Heart right ventricle (tissue), 16 donors: ENCODE results near the gene TPRG1. TPM values are rescaled to one million over a fixed set of nuclear protein-coding genes. Genes with fewer than 3 reads are reported as not detected.

ENCODE experiments used
- ATAC-seq, 8 donors: fragments of 200-7000 bp; cut with Tn5 transposase; one replicate each; pipeline ENCODE4 v1.9.1; 2020; ENCODE audit warnings: mild to moderate bottlenecking in 8 of 8, moderate library complexity in 8 of 8, moderate number of reproducible peaks in 1 of 8
- DNase-seq, 2 donors: peaks; one replicate each; pipeline ENCODE4 v3.0.0-alpha.2; 2020
- H3K27ac ChIP-seq, 10 donors: fragments of 200-600 bp; sonication (generic) in 2 of 10; one replicate each; pipeline versions ENCODE4 v1.5.0 to v1.8.0; 2020 to 2022; ENCODE audit warnings: mild to moderate bottlenecking in 3 of 10
- H3K27me3 ChIP-seq, 7 donors: fragments of 200-600 bp; one replicate each; pipeline ENCODE4 v1.8.0; 2021 to 2022; ENCODE audit warnings: mild to moderate bottlenecking in 2 of 7
- H3K36me3 ChIP-seq, 9 donors: fragments of 200-600 bp; sonication (generic) in 1 of 9; one replicate each; pipeline versions ENCODE4 v1.5.0 to v1.8.0; 2020 to 2022; ENCODE audit warnings: mild to moderate bottlenecking in 2 of 9
- H3K4me1 ChIP-seq, 9 donors: fragments of 200-600 bp; sonication (generic) in 1 of 9; one replicate each; pipeline versions ENCODE4 v1.5.0 to v1.8.0; 2020 to 2022; ENCODE audit warnings: mild to moderate bottlenecking in 4 of 9
- H3K4me3 ChIP-seq, 10 donors: fragments of 200-600 bp; sonication (generic) in 2 of 10; one replicate each; pipeline versions ENCODE4 v1.5.0 to v1.8.0; 2020 to 2022; ENCODE audit warnings: mild to moderate bottlenecking in 7 of 10, moderate library complexity in 2 of 10
- H3K9me3 ChIP-seq, 11 donors: fragments of 200-600 bp in 10 of 11; sonication (generic) in 2 of 11; one replicate each; pipeline versions ENCODE4 v1.5.0 to v1.8.0; 2013 to 2022; ENCODE audit warnings: mild to moderate bottlenecking in 2 of 11, control low read depth in 1 of 11, moderate library complexity in 1 of 11
- WGBS, 2 donors: extraction: QIAGEN DNeasy Blood & Tissue Kit; methylation state at CpG; one replicate each; pipeline ENCODE4 v1.1.7; 2013; ENCODE audit warnings: inconsistent platforms in 1 of 2; 5-methylcytosine and 5-hydroxymethylcytosine counted together
- intact Hi-C, 10 donors: fragments of 100-400 bp; cut with DNase I; formaldehyde crosslinking; loops; one replicate each; pipeline versions ENCODE4 v1.11.1 to v1.14.2; 2022
- polyA plus RNA-seq, 2 donors: library from polyadenylated mRNA; stranded (reverse); fragments of 200-250 nt; gene quantifications; one replicate each; pipeline ENCODE4 v1.2.3, GENCODE V29; 2013
- total RNA-seq, 10 donors: library from RNA; stranded (reverse); fragmentation: NEBNext Ultra II Directional in 3 of 10; extraction: Animal tissue kit (Norgen Biotek cat#: 25700) in 3 of 10; gene quantifications; one replicate each; pipeline versions ENCODE4 v1.2.1 to v1.2.4, GENCODE V29; 2021 to 2023
- TF ChIP-seq, protein P1 (sequence below), 9 donors: fragments of 200-600 bp; sonication (generic) in 2 of 9; IDR thresholded peaks; one replicate each; pipeline versions ENCODE4 v1.5.0 to v1.8.0; 2021 to 2022; ENCODE audit warnings: antibody characterized with exemption in 9 of 9, mild to moderate bottlenecking in 5 of 9, moderate library complexity in 1 of 9
- donor health status: Arrhythmogenic right ventricular cardiomyopathy.
- donor health status: ischemic (EF 13 %, LVEDD 7.1; RV severe dilation, severe dysfunction).
- donor health status: healthy with polysubstance abuse.
- donor health status: DM: no; HTN: yes; CAD: no.
- donor health status: DM: no; HTN: no; CAD: no.
- donor health status: ischemic (EF 25% LVEDD 6.9; RV normal size, moderate dysfunction).
- donor health status: ischemic (EF 25% LVEDD 5.7; RV mildly dilated, moderate dysfunction).
- donor health status: healthy.
- donor health status: DM: yes; HTN: yes; CAD: no.
- donor health status: Ischemic cardiomyopathy.
- donor health status: ischemic (EF 35%, LVEDD 5.7; RV mildly dilated, moderate dysfunction).
- donor health status: nonischemic (EF 11% LVEDD 7.7; RV severe dilation, severe dysfunction).
- donor health status: DM: yes; HTN: yes; CAD: no.
- donor health status: PGD.
- donor health status: ischemic (EF 29% LVEDD 5.4; RV normal size, mild dysfunction).
- donor health status: nonischemic (EF 23%, LVEDD 6.1; RV moderate dilation, normal function).

The TPRG1 gene
- total and polyA plus RNA-seq, 12 donors, result 0.62 to 3.1 (median 1.8) TPM

DNA sequence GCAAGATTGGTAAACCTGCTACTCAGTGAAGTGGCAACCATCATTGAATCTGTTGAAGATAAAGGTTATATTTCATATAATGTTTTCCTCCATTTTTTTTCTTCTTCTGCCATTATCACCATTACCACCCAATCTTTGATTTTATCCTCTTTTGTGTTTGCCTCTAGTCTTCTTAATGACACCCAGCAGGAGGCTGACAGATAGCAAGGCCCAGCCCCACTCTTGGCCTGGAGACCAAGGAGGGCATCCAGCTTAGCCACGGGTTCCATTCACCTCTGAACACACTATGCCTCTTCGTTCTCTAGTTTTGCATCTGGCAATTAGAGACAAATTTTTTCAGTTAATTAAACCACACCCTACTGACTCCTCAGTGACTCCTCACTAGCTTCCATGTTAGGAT is 129.7 kb downstream of the TPRG1 start:
- Histone ChIP-seq H3K27me3 (peaks cover 0 to 4% (median 0%) of the 10 kb centered on the region in 7 donors), H3K4me3 (no peak overlapping the region), H3K36me3 (no peaks in the 10 kb centered on the region), H3K4me1 (no peaks in the 10 kb centered on the region), H3K9me3 (peaks cover 0 to 2% (median 0%) of the 10 kb centered on the region in 11 donors), H3K27ac (no peak overlapping the region)
- DNase-seq (no peak), ATAC-seq (no peak)
- TF ChIP-seq, protein P1, sequence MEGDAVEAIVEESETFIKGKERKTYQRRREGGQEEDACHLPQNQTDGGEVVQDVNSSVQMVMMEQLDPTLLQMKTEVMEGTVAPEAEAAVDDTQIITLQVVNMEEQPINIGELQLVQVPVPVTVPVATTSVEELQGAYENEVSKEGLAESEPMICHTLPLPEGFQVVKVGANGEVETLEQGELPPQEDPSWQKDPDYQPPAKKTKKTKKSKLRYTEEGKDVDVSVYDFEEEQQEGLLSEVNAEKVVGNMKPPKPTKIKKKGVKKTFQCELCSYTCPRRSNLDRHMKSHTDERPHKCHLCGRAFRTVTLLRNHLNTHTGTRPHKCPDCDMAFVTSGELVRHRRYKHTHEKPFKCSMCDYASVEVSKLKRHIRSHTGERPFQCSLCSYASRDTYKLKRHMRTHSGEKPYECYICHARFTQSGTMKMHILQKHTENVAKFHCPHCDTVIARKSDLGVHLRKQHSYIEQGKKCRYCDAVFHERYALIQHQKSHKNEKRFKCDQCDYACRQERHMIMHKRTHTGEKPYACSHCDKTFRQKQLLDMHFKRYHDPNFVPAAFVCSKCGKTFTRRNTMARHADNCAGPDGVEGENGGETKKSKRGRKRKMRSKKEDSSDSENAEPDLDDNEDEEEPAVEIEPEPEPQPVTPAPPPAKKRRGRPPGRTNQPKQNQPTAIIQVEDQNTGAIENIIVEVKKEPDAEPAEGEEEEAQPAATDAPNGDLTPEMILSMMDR (IDR thresholded peaks at IDR 0.05), result no peak
- WGBS, 2 donors, result 58 to 65% methylated on average over 2 of the region's 2 CpGs
- intact Hi-C loops, result no loop called here

DNA sequence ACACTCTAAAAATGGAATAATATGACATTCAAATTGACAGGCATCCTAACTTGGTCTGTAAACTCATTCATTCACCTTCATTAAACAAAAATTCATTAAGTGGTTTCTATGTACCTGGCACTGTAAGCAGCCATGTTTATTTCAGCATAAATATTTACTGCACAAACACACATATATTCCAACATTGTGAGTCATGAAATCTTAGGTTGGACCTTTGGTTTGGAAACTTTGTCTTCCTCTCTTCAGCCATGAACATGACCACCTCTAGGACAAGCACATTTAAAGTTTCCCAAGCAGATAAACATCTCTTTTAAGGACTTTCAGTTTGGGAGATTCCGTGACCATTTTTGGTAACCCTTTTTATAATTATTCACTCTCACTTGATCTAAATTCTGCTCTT is 131.8 kb downstream of the TPRG1 start:
- no peak for DNase-seq
- H3K36me3 ChIP-seq, result no peaks in the 10 kb centered on the region
- H3K9me3 ChIP-seq, result no peaks in the 10 kb centered on the region
- 0% methylated on average over 1 of the region's 1 CpG for WGBS, 2 donors
- intact Hi-C loops, result no loop called here
- TF ChIP-seq, protein P1 (IDR thresholded peaks at IDR 0.05), result no peak
- no peak overlapping the region for H3K4me3 ChIP-seq
- H3K27ac ChIP-seq, result no peak overlapping the region
- peaks cover 0 to 4% (median 0%) of the 10 kb centered on the region in 7 donors for H3K27me3 ChIP-seq
- no peaks in the 10 kb centered on the region for H3K4me1 ChIP-seq
- ATAC-seq, result no peak

DNA sequence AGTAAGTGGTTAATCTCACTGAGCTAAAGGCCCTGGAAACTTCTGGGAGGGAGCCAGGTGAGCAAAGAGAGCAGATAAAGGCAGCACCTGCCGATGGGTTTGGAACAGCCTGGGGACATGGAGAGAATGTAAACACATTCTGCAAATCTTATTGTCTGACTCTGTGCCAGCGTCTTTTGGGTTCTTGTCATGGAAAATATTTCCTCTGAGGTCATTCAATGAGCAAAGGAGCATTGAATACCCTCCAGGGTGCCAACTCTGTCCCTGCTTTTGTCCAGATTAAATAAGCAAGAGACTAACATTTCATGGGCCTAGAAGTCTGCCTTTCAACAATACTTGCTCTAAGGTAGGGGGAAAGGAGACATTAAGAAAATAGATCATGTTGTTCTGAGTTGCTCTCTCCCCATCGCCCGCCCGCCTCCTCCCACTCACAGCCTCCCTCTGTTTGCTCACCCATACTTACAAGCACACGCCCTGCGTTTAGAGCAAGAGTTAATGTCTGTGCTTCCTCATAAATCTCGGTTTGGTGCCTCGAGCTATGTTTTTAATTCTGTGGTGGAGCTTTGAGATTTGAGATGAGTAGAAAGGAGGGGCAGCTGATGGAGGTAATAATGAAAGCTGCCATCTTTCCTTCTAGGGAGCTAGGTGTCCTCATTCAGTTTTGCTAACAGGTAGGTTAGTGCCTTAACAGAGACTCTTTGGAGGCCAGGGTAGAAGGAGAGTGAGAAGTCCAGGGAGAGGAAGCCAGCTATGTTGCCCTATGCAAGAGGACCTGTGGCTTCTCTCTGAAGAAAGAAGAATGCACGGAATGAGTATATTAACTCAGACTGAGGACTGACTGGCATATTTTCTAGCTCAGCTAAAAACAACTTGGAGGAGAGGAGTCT is 132.9 kb downstream of the TPRG1 start:
- intact Hi-C loops, result no loop called here
- Histone ChIP-seq H3K9me3 (no peaks in the 10 kb centered on the region), H3K4me1 (no peaks in the 10 kb centered on the region), H3K36me3 (no peaks in the 10 kb centered on the region), H3K27me3 (peaks cover 0 to 4% (median 0%) of the 10 kb centered on the region in 7 donors), H3K4me3 (no peak overlapping the region), H3K27ac (no peak overlapping the region)
- no peak for ATAC-seq
- TF ChIP-seq, protein P1 (IDR thresholded peaks at IDR 0.05), result no peak
- 75 to 76% methylated on average over 10 of the region's 10 CpGs for WGBS, 2 donors
- DNase-seq, result no peak

DNA sequence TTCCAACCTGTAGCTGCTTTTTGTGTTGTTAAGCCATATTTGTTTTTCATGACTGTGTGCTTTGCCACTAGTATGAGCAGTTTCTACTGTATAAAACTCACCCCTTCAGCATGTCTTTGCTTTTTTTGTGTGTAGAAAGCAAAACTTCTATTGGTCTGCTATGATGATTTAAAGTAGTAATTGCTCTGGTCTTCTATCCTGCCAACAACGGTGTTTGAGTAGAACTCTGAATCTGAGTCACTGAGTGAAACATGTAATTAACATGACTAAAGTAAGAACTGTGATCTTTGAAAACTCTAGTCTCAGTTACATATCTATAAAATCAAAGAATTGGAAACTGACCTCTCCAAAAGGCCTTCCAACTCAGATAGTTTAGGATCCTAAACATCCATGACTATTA is 133.6 kb downstream of the TPRG1 start:
- Histone ChIP-seq H3K9me3 (no peaks in the 10 kb centered on the region), H3K4me3 (no peak overlapping the region), H3K36me3 (no peaks in the 10 kb centered on the region), H3K4me1 (no peaks in the 10 kb centered on the region), H3K27ac (no peak overlapping the region), H3K27me3 (peaks cover 0 to 4% (median 0%) of the 10 kb centered on the region in 7 donors)
- no peak for DNase-seq
- intact Hi-C loops, result no loop called here
- ATAC-seq, result no peak
- WGBS, 2 donors, result 88 to 100% methylated on average over 1 of the region's 1 CpG
- TF ChIP-seq, protein P1 (IDR thresholded peaks at IDR 0.05), result no peak
